Mammary epithelial cell (primary cell): Measurements from ENCODE around the gene RFX5.

Experiments used
- CTCF ChIP-seq, 2 donors: IDR thresholded peaks in 1 of 2; conservative IDR thresholded peaks in 1 of 2; 2 replicates each; pipeline ENCODE4 v1.5.1; 2011 to 2012; ENCODE audit warnings: inconsistent platforms in 2 of 2, low read length in 2 of 2, mild to moderate bottlenecking in 2 of 2, control low read depth in 1 of 2, low read depth in 1 of 2; ENCODE audit not compliant: insufficient read depth in 1 of 2; ENCODE audit errors: extremely low read depth in 1 of 2
- EZH2 ChIP-seq: IDR thresholded peaks from 2 replicates; pipeline ENCODE4 v1.6.1; 2012; ENCODE audit warnings: low read length, inconsistent platforms, borderline replicate concordance

DNA sequence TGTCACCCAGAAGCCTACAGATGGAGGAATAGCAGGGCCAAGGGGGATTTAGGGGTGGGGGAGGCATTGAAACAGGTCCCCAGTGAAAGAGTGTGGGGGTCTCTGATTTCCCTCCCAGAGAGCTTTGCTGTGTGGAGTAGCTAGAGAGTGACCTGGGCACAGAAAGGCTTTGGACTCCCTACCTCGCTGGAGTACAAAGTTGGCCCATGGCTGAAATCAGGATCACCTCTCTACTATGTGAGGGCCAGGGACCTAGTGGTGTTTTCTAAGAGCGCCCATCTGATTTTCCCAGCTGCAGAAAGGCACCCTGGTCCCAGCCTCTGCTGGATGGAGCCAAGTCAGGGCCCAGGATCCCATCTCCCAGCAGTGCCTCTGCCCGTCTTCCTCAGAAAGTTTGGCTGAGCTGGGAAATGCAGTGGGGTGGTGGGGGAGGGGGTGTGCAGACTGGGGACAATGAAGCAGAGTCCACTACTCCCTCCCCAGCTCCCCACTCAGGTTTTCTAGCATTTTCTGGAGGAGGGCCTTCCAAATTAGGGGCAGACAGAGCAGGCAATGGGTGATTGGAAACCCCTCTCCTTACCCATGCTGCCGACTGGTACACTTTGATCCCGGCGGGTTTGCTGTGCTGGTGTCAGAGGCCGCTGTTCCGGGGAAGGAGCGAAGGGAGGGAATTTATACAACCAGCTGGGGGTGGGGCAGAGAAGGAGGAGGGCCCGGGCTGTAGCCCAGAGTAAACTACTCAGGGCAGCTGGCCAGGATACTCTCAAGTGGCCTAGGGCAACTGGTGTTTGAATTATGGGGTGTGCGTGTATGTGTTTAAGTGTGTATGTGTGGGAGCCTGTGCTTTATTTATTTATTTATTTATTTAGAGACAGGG lies 25.2 kb upstream of the RFX5 start, which contains the start of gene SELENBP1:
- TF ChIP-seq CTCF (conservative IDR thresholded peaks at IDR 0.05 in 1 of 2, IDR thresholded peaks at IDR 0.05 in 1 of 2; ENCODE audit: extremely low read depth in 1 of 2, insufficient read depth in 1 of 2, low read depth in 1 of 2, low read length in 2 of 2) (no peak), EZH2 (no peak)
